K562 (cell line): Measurements from ENCODE around the gene WBP1. TPM values are rescaled to one million over a fixed set of nuclear protein-coding genes. Genes with fewer than 3 reads are reported as not detected.
A peak's percentile ranks its signal among the peaks of the same experiment; 100 is the strongest.

Source experiments
- ARID1B ChIP-seq: fragments of 450-650 bp; IDR thresholded peaks from 2 replicates; pipeline ENCODE4 v1.6.1; 2016; ENCODE audit warnings: antibody characterized with exemption, mild to moderate bottlenecking, inconsistent platforms
- ATF1 ChIP-seq, 2 experiments: fragments of 450-650 bp in 1 of 2; IDR thresholded peaks; 2 replicates each; pipeline ENCODE4 v1.6.1; 2016; ENCODE audit warnings: missing compliant biosample characterization in 1 of 2, missing genetic modification characterization in 1 of 2
- BMI1 ChIP-seq: fragments of 150-350 bp; IDR thresholded peaks from 2 replicates; pipeline ENCODE4 v1.6.1; 2014; ENCODE audit warnings: low read length
- CTCF ChIP-seq, 3 experiments: IDR thresholded peaks in 2 of 3; conservative IDR thresholded peaks in 1 of 3; 2 replicates each; pipeline ENCODE4 v1.5.1; 2011 to 2012; ENCODE audit warnings: low read length in 3 of 3, mild to moderate bottlenecking in 3 of 3, control low read depth in 2 of 3, improper control_type of control experiment in 1 of 3, inconsistent platforms in 1 of 3, low read depth in 1 of 3, mixed read lengths in 1 of 3, moderate library complexity in 1 of 3; ENCODE audit not compliant: insufficient read depth in 2 of 3
- HNRNPLL ChIP-seq: fragments of 200-400 bp; formaldehyde crosslinking; IDR thresholded peaks from 2 replicates; pipeline ENCODE4 v1.6.1; 2017; ENCODE audit warnings: low read length, low read depth, mild to moderate bottlenecking; ENCODE audit not compliant: poor library complexity, severe bottlenecking
- KHSRP ChIP-seq: fragments of 450-650 bp; IDR thresholded peaks from 2 replicates; pipeline ENCODE4 v1.6.1; 2017
- L3MBTL2 ChIP-seq: fragments of 450-650 bp; IDR thresholded peaks from 2 replicates; pipeline ENCODE4 v1.6.1; 2016; ENCODE audit warnings: mild to moderate bottlenecking, moderate library complexity
- LCOR ChIP-seq: sonication (generic); formaldehyde crosslinking; IDR thresholded peaks from 2 replicates; pipeline ENCODE4 v1.8.0; 2022; ENCODE audit warnings: mild to moderate bottlenecking, missing genetic modification reagents
- MTA3 ChIP-seq: fragments of 450-650 bp; formaldehyde crosslinking; IDR thresholded peaks from 2 replicates; pipeline ENCODE4 v1.6.1; 2017; ENCODE audit warnings: mild to moderate bottlenecking, borderline replicate concordance
- NCOA4 ChIP-seq: fragments of 450-650 bp; IDR thresholded peaks from 2 replicates; pipeline ENCODE4 v1.6.1; 2018; ENCODE audit warnings: mild to moderate bottlenecking; ENCODE audit not compliant: partially characterized antibody
- PHF20 ChIP-seq: fragments of 450-650 bp; IDR thresholded peaks from 2 replicates; pipeline ENCODE4 v1.6.1; 2018; ENCODE audit not compliant: partially characterized antibody
- POLR2B ChIP-seq: fragments of 450-650 bp; IDR thresholded peaks from 2 replicates; pipeline ENCODE4 v1.6.1; 2018; ENCODE audit warnings: low read depth; ENCODE audit not compliant: partially characterized antibody
- RFX7 ChIP-seq: fragments of 250-450 bp; sonication (Bioruptor Pico); IDR thresholded peaks from 2 replicates; pipeline ENCODE4 v1.5.1; 2021; ENCODE audit warnings: mild to moderate bottlenecking
- RUNX1 ChIP-seq: sonication (generic); IDR thresholded peaks from 2 replicates; pipeline ENCODE4 v1.6.1; 2016; ENCODE audit warnings: antibody characterized with exemption, low read depth
- SUPT5H ChIP-seq: fragments of 450-650 bp; IDR thresholded peaks from 2 replicates; pipeline ENCODE4 v1.6.1; 2016
- VEZF1 ChIP-seq: fragments of 200-800 bp; sonication (Bioruptor generic); IDR thresholded peaks from 2 replicates; pipeline ENCODE4 v1.6.1; 2017; ENCODE audit warnings: missing genetic modification characterization, missing compliant biosample characterization
- ZBTB11 ChIP-seq, 3 experiments: fragments of 200-800 bp in 1 of 3; fragments of 250-450 bp in 1 of 3; fragments of 450-650 bp in 1 of 3; sonication (Bioruptor Pico) in 1 of 3; sonication (Bioruptor generic) in 1 of 3; formaldehyde crosslinking in 1 of 3; IDR thresholded peaks; 2 replicates each; pipeline versions ENCODE4 v1.6.1 to v1.8.0; 2016 to 2022; ENCODE audit warnings: mild to moderate bottlenecking in 2 of 3, missing genetic modification characterization in 2 of 3, missing compliant biosample characterization in 1 of 3, moderate library complexity in 1 of 3
- ZFP30 ChIP-seq: fragments of 250-450 bp; sonication (Bioruptor Pico); IDR thresholded peaks from 2 replicates; pipeline ENCODE4 v1.8.0; 2022; ENCODE audit warnings: moderate library complexity, mild to moderate bottlenecking, inconsistent platforms, borderline replicate concordance
- ZKSCAN1 ChIP-seq: fragments of 150-350 bp; IDR thresholded peaks from 2 replicates; pipeline ENCODE4 v1.6.1; 2016; ENCODE audit warnings: low read depth, low read length
- ZNF121 ChIP-seq: sonication (generic); formaldehyde crosslinking; conservative IDR thresholded peaks from 2 replicates; pipeline ENCODE4 v1.8.0; 2022; ENCODE audit warnings: missing genetic modification reagents
- ZNF212 ChIP-seq: fragments of 450-650 bp; formaldehyde crosslinking; IDR thresholded peaks from 2 replicates; pipeline ENCODE4 v1.4.0; 2020; ENCODE audit warnings: mild to moderate bottlenecking
- polyA plus RNA-seq, 8 experiments: library from polyadenylated mRNA; depleted of rRNA in 4 of 8; stranded (reverse) in 5 of 8; unstranded in 3 of 8; fragments of >200 nt; fragmentation: Nextera tagmentation in 2 of 8; fragmentation: Illumina TruSeq in 1 of 8; extraction: Ambion mirVana in 2 of 8; extraction: Trizol in 1 of 8; gene quantifications; 2 replicates each; pipeline versions ENCODE4 v1.2.1 to v1.2.3, GENCODE V29; 2011 to 2014; ENCODE audit warnings: inconsistent platforms in 1 of 8, missing spikeins in 1 of 8
- total RNA-seq, 7 experiments: library from RNA; depleted of rRNA in 6 of 7; stranded (reverse); fragments of >200 nt in 6 of 7; fragmentation: Illumina TruSeq in 2 of 7; extraction: Trizol in 2 of 7; gene quantifications; 2 replicates each; pipeline versions ENCODE4 v1.2.1 to v1.2.3, GENCODE V29; 2011 to 2021; ENCODE audit warnings: low replicate concordance in 1 of 7

WBP1 gene
- total and polyA plus RNA-seq, 9 of the 15 experiments (the other 6 are each of a cell fraction or from before 2014, with no cell fraction given), result 1.9 to 27.7 (median 14.2) TPM

- TF ChIP-seq ATF1 (CRISPR knock-in tag; IDR thresholded peaks at IDR 0.05) (no peak), ATF1 (tag; IDR thresholded peaks at IDR 0.05) (peak; percentile 44), SUPT5H (peak; percentile 71), MTA3 (peak; percentile 75; the same call in 1 of the 2 replicates), PHF20 (peak; percentile 12), LCOR (CRISPR knock-in tag) (peak; percentile 53; the same call in 1 of the 2 replicates), ZKSCAN1 (0 out of 2 replicates have a peak, but pooled peaks have one; percentile 7), L3MBTL2 (peak; percentile 81), VEZF1 (CRISPR knock-in tag) (peak; percentile 72), BMI1 (no peak), RFX7 (CRISPR knock-in tag) (no peak), ZBTB11 (CRISPR knock-in tag; IDR thresholded peaks at IDR 0.05) (peak in 1 of 3 experiments; percentile 71; a peak in 2 of 6 replicates), HNRNPLL (peak; percentile 29), KHSRP (no peak), ZNF212 (no peak), NCOA4 (no peak), POLR2B (peak; percentile 59), CTCF (IDR thresholded peaks at IDR 0.05 in 2 of 3, conservative IDR thresholded peaks at IDR 0.05 in 1 of 3; ENCODE audit: insufficient read depth in 2 of 3, low read depth in 1 of 3, low read length in 3 of 3) (peak; percentile 37 to 51 (median 42); a peak in 4 of 6 replicates), ZNF121 (no peak), RUNX1 (no peak), ZFP30 (no peak), ARID1B (peak; percentile 45; the same call in 1 of the 2 replicates)
These were observed 17.7 kb upstream of the WBP1 start (continued) for GRCh38 chr2:74440378-74441169.
